Endodermal cell (in vitro differentiated cells): ENCODE data around the gene PDLIM4. TPM values are rescaled to one million over a fixed set of nuclear protein-coding genes. Genes with fewer than 3 reads are reported as not detected.

Experiments used
- DNase-seq: peaks from one replicate; pipeline ENCODE4 v3.0.0-alpha.2; 2017
- H3K27ac ChIP-seq: 2 replicates; pipeline ENCODE4 v1.5.1; 2013; ENCODE audit warnings: mild to moderate bottlenecking, low read depth, low read length, moderate library complexity
- H3K27me3 ChIP-seq: 2 replicates; pipeline ENCODE4 v1.6.1; 2013; ENCODE audit warnings: mild to moderate bottlenecking, low read length, moderate library complexity; ENCODE audit not compliant: insufficient read depth, control insufficient read depth, poor library complexity, severe bottlenecking
- H3K36me3 ChIP-seq: 2 replicates; pipeline ENCODE4 v1.7.0; 2013; ENCODE audit warnings: mild to moderate bottlenecking, low read length, moderate library complexity; ENCODE audit not compliant: control insufficient read depth, insufficient read depth
- H3K4me1 ChIP-seq: one replicate; pipeline ENCODE4 v1.7.0; 2013; ENCODE audit warnings: low read length; ENCODE audit not compliant: control insufficient read depth, insufficient read depth
- H3K4me3 ChIP-seq: 2 replicates; pipeline ENCODE4 v1.5.1; 2013; ENCODE audit warnings: mild to moderate bottlenecking, low read length, moderate library complexity
- H3K9ac ChIP-seq: 2 replicates; pipeline ENCODE4 v1.6.1; 2013; ENCODE audit warnings: mild to moderate bottlenecking, low read length, moderate library complexity; ENCODE audit not compliant: poor library complexity, severe bottlenecking; ENCODE audit errors: extremely low read depth
- H3K9me3 ChIP-seq: 2 replicates; pipeline ENCODE4 v1.6.1; 2013; ENCODE audit warnings: mild to moderate bottlenecking, low read length, moderate library complexity; ENCODE audit not compliant: control insufficient read depth
- H3K27ac Mint-ChIP-seq: 2 replicates; pipeline ENCODE4 v1.8.0; 2020; ENCODE audit warnings: mixed read lengths
- H3K27me3 Mint-ChIP-seq: 2 replicates; pipeline ENCODE4 v1.8.0; 2021; ENCODE audit warnings: mild to moderate bottlenecking, mixed read lengths; ENCODE audit not compliant: insufficient read depth
- H3K36me3 Mint-ChIP-seq: 2 replicates; pipeline ENCODE4 v1.8.0; 2020; ENCODE audit warnings: low read depth, mixed read lengths
- H3K4me1 Mint-ChIP-seq: 2 replicates; pipeline ENCODE4 v1.8.0; 2020; ENCODE audit warnings: mixed read lengths
- H3K4me3 Mint-ChIP-seq: 2 replicates; pipeline ENCODE4 v1.8.0; 2020; ENCODE audit warnings: mild to moderate bottlenecking, moderate library complexity, mixed read lengths
- H3K9me3 Mint-ChIP-seq: 2 replicates; pipeline ENCODE4 v1.8.0; 2020; ENCODE audit warnings: mild to moderate bottlenecking, mixed read lengths
- CTCF ChIP-seq: fragments of 200-600 bp; sonication (generic); conservative IDR thresholded peaks from 2 replicates; pipeline ENCODE4 v1.5.0; 2021; ENCODE audit warnings: antibody characterized with exemption, mild to moderate bottlenecking
- WGBS, 2 experiments: methylation state at CpG; one replicate each; pipeline versions ENCODE4 v1.1.5 to v1.1.7; 2013; ENCODE audit warnings: missing lambda C conversion rate in 2 of 2, mixed read lengths in 1 of 2; ENCODE audit not compliant: insufficient coverage in 1 of 2, insufficient read length in 1 of 2; 5-methylcytosine and 5-hydroxymethylcytosine counted together
- total RNA-seq, 2 donors: library from RNA; stranded (reverse); fragmentation: NEBNext Ultra II Directional in 1 of 2; extraction: Animal tissue kit (Norgen Biotek cat#: 25700) in 1 of 2; gene quantifications; 2 replicates in 1 of 2; 3 replicates in 1 of 2; pipeline ENCODE4 v1.2.1, GENCODE V29; 2021

PDLIM4 gene
- total RNA-seq, 2 donors from 2014 or later, result 9.0 to 11.2 TPM

DNA sequence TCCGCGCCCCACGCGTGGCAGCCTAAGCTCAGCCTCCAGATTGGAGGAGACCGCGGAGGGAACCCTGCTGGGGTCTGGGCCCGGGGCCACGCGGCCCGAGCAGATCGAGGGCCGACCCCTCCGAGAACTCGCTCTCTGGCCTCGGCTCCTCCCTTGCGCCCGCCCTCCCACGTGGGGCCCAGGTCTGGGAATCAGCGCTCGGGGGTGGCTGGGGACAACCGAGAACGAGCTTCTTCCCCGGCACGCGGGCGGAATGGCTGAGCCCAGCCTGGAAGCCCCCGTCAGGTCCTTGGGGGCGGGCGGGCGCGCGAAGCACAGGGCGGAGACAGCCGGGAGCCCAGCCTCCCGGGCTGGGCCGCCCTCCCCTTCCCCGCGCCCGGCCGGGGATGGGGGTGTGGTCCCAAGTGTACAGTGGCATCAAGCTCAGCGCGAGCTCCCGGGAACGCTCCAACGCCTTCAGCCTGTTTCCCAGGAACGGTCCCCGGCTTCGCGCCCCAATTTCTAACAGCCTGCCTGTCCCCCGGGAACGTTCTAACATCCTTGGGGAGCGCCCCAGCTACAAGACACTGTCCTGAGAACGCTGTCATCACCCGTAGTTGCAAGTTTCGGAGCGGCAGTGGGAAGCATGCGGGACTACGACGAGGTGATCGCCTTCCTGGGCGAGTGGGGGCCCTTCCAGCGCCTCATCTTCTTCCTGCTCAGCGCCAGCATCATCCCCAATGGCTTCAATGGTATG, 36.7 kb downstream of the PDLIM4 start, which contains the start of gene SLC22A4:
SLC22A4 (plus strand) TSS at position 403 of the 736 bp plus-strand sequence; CDS start at position 626, 223 bp downstream.
- TF ChIP-seq CTCF, result no peak
- H3K4me3 Mint-ChIP-seq, result peak within 1 kb of the TSS; percentile 68
- H3K27me3 Mint-ChIP-seq, result peaks cover 47% of the 10 kb centered on the region
- H3K4me1 ChIP-seq, result no peaks in the 10 kb centered on the region
- H3K4me1 Mint-ChIP-seq, result peaks cover 6% of the 10 kb centered on the region
- peak within 1 kb of the TSS; percentile 97 for H3K27ac Mint-ChIP-seq
- no peaks in the 10 kb centered on the region for H3K36me3 Mint-ChIP-seq
- H3K27me3 ChIP-seq, result peaks cover 31% of the 10 kb centered on the region
- H3K27ac ChIP-seq, result peak within 1 kb of the TSS; percentile 89
- H3K36me3 ChIP-seq, result no peaks in the 10 kb centered on the region
- DNase-seq, result peak; percentile 96
- peak within 1 kb of the TSS; percentile 71 for H3K9ac ChIP-seq
- H3K9me3 ChIP-seq, result no peaks in the 10 kb centered on the region
- peak within 1 kb of the TSS; percentile 79 for H3K4me3 ChIP-seq
- H3K9me3 Mint-ChIP-seq, result no peaks in the 10 kb centered on the region
- WGBS, 2 experiments, result 0 to 2% methylated on average over 38 to 63 of the region's 63 CpGs

- H3K9me3 Mint-ChIP-seq, result no peaks in the 10 kb centered on the region
- peak overlapping the region; percentile 68 for H3K4me3 Mint-ChIP-seq
- no peaks in the 10 kb centered on the region for H3K36me3 Mint-ChIP-seq
- peaks cover 31% of the 10 kb centered on the region for H3K27me3 ChIP-seq
- H3K4me1 Mint-ChIP-seq, result peaks cover 6% of the 10 kb centered on the region
- no peak overlapping the region for H3K27ac ChIP-seq
- TF ChIP-seq CTCF, result no peak
- H3K27ac Mint-ChIP-seq, result no peak overlapping the region
- peak; percentile 78 for DNase-seq
- H3K36me3 ChIP-seq, result no peaks in the 10 kb centered on the region
- H3K4me1 ChIP-seq, result no peaks in the 10 kb centered on the region
- no peaks in the 10 kb centered on the region for H3K9me3 ChIP-seq
- no peak overlapping the region for H3K9ac ChIP-seq
- 6 to 16% methylated on average over 14 to 50 of the region's 50 CpGs for WGBS, 2 experiments
- H3K27me3 Mint-ChIP-seq, result peaks cover 45% of the 10 kb centered on the region
- peak overlapping the region; percentile 79 for H3K4me3 ChIP-seq
Observed at GRCh38 chr5:132294728-132295504, 37.4 kb downstream of the PDLIM4 start.

GRCh38 chr5:132295505-132296411, 38.3 kb downstream of the PDLIM4 start:
- Histone ChIP-seq H3K4me3 (no peak overlapping the region), H3K27me3 (peaks cover 31% of the 10 kb centered on the region), H3K36me3 (no peaks in the 10 kb centered on the region), H3K27ac (no peak overlapping the region), H3K9ac (no peak overlapping the region), H3K4me1 (peaks cover 1% of the 10 kb centered on the region), H3K9me3 (no peaks in the 10 kb centered on the region)
- TF ChIP-seq CTCF, result no peak
- 84 to 87% methylated on average over 5 to 8 of the region's 8 CpGs for WGBS, 2 experiments
- peak overlapping the region; percentile 68 for H3K4me3 Mint-ChIP-seq
- H3K36me3 Mint-ChIP-seq, result no peaks in the 10 kb centered on the region
- DNase-seq, result no peak
- peaks cover 10% of the 10 kb centered on the region for H3K4me1 Mint-ChIP-seq
- H3K27me3 Mint-ChIP-seq, result peaks cover 42% of the 10 kb centered on the region
- no peak overlapping the region for H3K27ac Mint-ChIP-seq
- no peaks in the 10 kb centered on the region for H3K9me3 Mint-ChIP-seq
